Neuronal stem cell (in vitro differentiated cells): ENCODE measurements around the gene CNN2.

ENCODE experiments used
- DNase-seq: peaks from one replicate; pipeline ENCODE4 v3.0.0-alpha.2; 2013; ENCODE audit warnings: low spot score
- H2AFZ ChIP-seq: one replicate; pipeline ENCODE4 v1.6.1; 2013; ENCODE audit warnings: mild to moderate bottlenecking, low read length, inconsistent platforms
- H2AK5ac ChIP-seq: 2 replicates; pipeline ENCODE4 v1.6.1; 2013; ENCODE audit warnings: low read depth, mild to moderate bottlenecking, inconsistent platforms, low read length, moderate library complexity, mixed read lengths
- H2BK120ac ChIP-seq: 2 replicates; pipeline ENCODE4 v1.6.1; 2013; ENCODE audit warnings: low read depth, mild to moderate bottlenecking, inconsistent platforms, low read length, moderate library complexity, mixed read lengths
- H2BK12ac ChIP-seq: one replicate; pipeline ENCODE4 v1.6.1; 2013; ENCODE audit warnings: low read length, inconsistent platforms
- H2BK15ac ChIP-seq: 2 replicates; pipeline ENCODE4 v1.6.1; 2013; ENCODE audit warnings: mild to moderate bottlenecking, low read length, inconsistent platforms, mixed read lengths
- H2BK5ac ChIP-seq: one replicate; pipeline ENCODE4 v1.6.1; 2013; ENCODE audit warnings: inconsistent platforms, mild to moderate bottlenecking, low read length, moderate library complexity
- H3K14ac ChIP-seq: one replicate; pipeline ENCODE4 v1.6.1; 2013; ENCODE audit warnings: low read length, inconsistent platforms
- H3K18ac ChIP-seq: 2 replicates; pipeline ENCODE4 v1.6.1; 2013; ENCODE audit warnings: low read length, inconsistent platforms
- H3K23ac ChIP-seq: 2 replicates; pipeline ENCODE4 v1.6.1; 2013; ENCODE audit warnings: low read depth, mild to moderate bottlenecking, mixed read lengths, low read length, inconsistent platforms; ENCODE audit not compliant: poor library complexity
- H3K27ac ChIP-seq: replicated peaks from 3 replicates; pipeline ENCODE4 v1.5.1; 2013; ENCODE audit warnings: low read length, inconsistent platforms
- H3K27me3 ChIP-seq, 3 experiments: 2 replicates each; pipeline ENCODE4 v1.6.1; 2013; ENCODE audit warnings: low read length in 3 of 3, mild to moderate bottlenecking in 2 of 3, inconsistent platforms in 1 of 3, low read depth in 1 of 3, mixed read lengths in 1 of 3, moderate library complexity in 1 of 3; ENCODE audit not compliant: control insufficient read depth in 3 of 3, insufficient read depth in 3 of 3
- H3K36me3 ChIP-seq, 2 donors: replicated peaks in 1 of 2; 2 replicates each; pipeline ENCODE4 v1.6.1; 2013; ENCODE audit warnings: low read length in 2 of 2; ENCODE audit not compliant: control insufficient read depth in 2 of 2, insufficient read depth in 2 of 2
- H3K4ac ChIP-seq: 2 replicates; pipeline ENCODE4 v1.6.1; 2013; ENCODE audit warnings: inconsistent platforms, mild to moderate bottlenecking, low read length, moderate library complexity
- H3K4me1 ChIP-seq, 2 donors: 1 replicate in 1 of 2; 2 replicates in 1 of 2; pipeline ENCODE4 v1.6.1; 2013; ENCODE audit warnings: low read length in 2 of 2, low read depth in 1 of 2; ENCODE audit not compliant: control insufficient read depth in 2 of 2, insufficient read depth in 1 of 2
- H3K4me2 ChIP-seq: one replicate; pipeline ENCODE4 v1.6.1; 2013; ENCODE audit warnings: mild to moderate bottlenecking, low read length, inconsistent platforms; ENCODE audit not compliant: insufficient read depth, poor library complexity, severe bottlenecking
- H3K4me3 ChIP-seq, 2 donors: 2 replicates each; pipeline ENCODE4 v1.5.1; 2013; ENCODE audit warnings: low read length in 2 of 2, mild to moderate bottlenecking in 2 of 2, inconsistent platforms in 1 of 2, moderate library complexity in 1 of 2
- H3K79me1 ChIP-seq: one replicate; pipeline ENCODE4 v1.6.1; 2013; ENCODE audit warnings: low read depth, mild to moderate bottlenecking, inconsistent platforms, low read length, moderate library complexity
- H3K9ac ChIP-seq: one replicate; pipeline ENCODE4 v1.6.1; 2013; ENCODE audit warnings: mild to moderate bottlenecking, low read depth, low read length, inconsistent platforms; ENCODE audit not compliant: poor library complexity
- H3K9me3 ChIP-seq, 2 donors: replicated peaks in 1 of 2; 2 replicates each; pipeline versions ENCODE3 to v1.6.1; 2013; ENCODE audit warnings: low read length in 2 of 2, mild to moderate bottlenecking in 2 of 2, inconsistent platforms in 1 of 2, low read depth in 1 of 2, mixed read lengths in 1 of 2, moderate library complexity in 1 of 2; ENCODE audit not compliant: control insufficient read depth in 2 of 2, insufficient read depth in 1 of 2
- H4K8ac ChIP-seq: one replicate; pipeline ENCODE4 v1.6.1; 2013; ENCODE audit warnings: low read depth, mild to moderate bottlenecking, inconsistent platforms, low read length, moderate library complexity
- H4K91ac ChIP-seq: one replicate; pipeline ENCODE4 v1.6.1; 2013; ENCODE audit warnings: low read length, low read depth, mild to moderate bottlenecking, inconsistent platforms; ENCODE audit not compliant: poor library complexity
- WGBS, 2 donors: extraction: QIAGEN DNeasy Blood & Tissue Kit; methylation state at CpG; one replicate each; pipeline ENCODE4 v1.1.7; 2013; ENCODE audit warnings: missing lambda C conversion rate in 2 of 2, mixed read lengths in 1 of 2; ENCODE audit not compliant: insufficient read length in 2 of 2, insufficient replicate concordance in 1 of 2; ENCODE audit errors: extremely low coverage in 2 of 2; 5-methylcytosine and 5-hydroxymethylcytosine counted together

The CNN2 gene

DNA sequence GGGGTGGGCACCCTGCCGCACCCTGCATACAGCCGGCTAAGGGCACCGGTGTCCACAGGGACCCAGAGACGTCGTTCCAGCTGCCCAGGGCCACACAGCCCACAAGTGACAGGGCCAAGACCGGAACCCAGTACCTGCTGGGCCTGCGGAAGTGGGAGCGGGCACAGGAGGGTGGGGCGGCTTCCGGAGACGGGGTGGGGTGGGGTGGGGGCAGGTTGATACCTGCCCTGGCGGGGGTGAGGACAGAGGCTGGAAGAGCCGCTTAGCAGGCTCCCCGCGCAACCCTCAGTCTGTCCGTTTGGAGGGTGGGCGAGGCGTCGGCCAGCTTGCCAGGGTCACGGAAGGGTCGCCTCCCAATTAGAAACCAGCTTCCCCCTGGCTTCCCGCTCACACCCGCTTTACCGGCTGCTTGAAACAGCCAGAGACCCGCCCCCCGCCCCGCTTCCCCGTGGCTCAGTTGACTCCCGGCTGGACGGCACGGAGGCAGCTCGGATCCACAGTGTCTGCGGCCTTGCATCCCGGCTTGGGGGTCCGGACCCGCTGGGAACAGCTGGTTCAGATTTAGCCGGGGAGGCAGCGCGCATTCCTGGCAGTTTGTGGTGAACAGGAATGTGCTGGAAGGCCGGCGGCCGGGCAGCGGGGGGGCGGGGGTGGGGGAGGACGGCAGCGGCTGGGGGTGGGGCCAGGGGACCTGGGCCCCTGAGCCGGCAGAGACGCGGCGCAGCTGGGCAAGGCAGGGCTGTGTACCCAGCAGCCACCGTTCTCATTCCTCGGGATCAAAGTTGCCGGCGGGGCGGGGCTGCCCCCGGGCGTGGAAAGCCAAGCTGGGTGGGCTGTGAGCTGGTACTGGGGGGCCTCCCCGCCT is 1.9 kb downstream of the CNN2 start:
- Histone ChIP-seq H4K91ac (peak overlapping the region; percentile 89), H2BK120ac (peak overlapping the region; percentile 56), H4K8ac (no peak overlapping the region), H3K27ac (peak overlapping the region; percentile 93), H3K9ac (peak overlapping the region; percentile 90), H2BK12ac (peak overlapping the region; percentile 73), H3K36me3 (peaks cover 18 to 31% of the 10 kb centered on the region in 2 donors), H3K9me3 (no peaks in the 10 kb centered on the region), H2BK5ac (peak overlapping the region; percentile 4), H2BK15ac (peak overlapping the region; percentile 49), H3K4me2 (peak overlapping the region; percentile 81), H3K18ac (peak overlapping the region; percentile 92), H3K14ac (peak overlapping the region; percentile 25), H3K23ac (peak overlapping the region; percentile 38), H2AK5ac (peak overlapping the region; percentile 96), H3K79me1 (peaks cover 12% of the 10 kb centered on the region), H3K4ac (no peak overlapping the region), H3K4me1 (peaks cover 5 to 11% of the 10 kb centered on the region in 2 donors), H2AFZ (peak overlapping the region; percentile 63), H3K4me3 (peak overlapping the region; percentile 97 to 99), H3K27me3 (peaks cover 0 to 2% (median 0%) of the 10 kb centered on the region in 3 experiments)
- WGBS, 2 donors: no CpG with 5 or more reads among the region's 58 CpGs
- peak; percentile 79 for DNase-seq

DNA sequence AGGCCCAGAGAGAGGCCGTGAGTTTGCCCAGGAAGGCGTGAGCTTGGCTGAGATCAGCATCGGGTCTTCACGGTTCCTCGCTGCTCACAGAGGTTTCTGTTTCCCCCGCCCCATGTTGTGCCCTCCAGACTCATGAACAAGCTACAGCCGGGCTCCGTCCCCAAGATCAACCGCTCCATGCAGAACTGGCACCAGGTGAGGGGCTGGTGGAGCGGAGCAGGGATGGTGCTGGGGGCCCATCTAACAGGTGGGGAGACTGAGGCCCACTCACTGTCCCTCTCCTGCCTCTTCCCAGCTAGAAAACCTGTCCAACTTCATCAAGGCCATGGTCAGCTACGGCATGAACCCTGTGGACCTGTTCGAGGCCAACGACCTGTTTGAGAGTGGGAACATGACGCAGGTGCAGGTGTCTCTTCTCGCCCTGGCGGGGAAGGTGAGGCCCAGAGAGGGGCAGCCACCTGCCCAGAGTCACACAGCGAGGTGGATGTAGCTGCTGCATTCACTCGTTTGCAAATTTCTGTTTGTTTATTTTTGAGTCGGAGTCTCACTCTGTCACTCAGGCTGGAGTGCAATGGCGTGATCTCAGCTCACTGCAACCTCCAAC is 6.0 kb downstream of the CNN2 start:
- Histone ChIP-seq H3K4me1 (peaks cover 5% of the 10 kb centered on the region in 2 donors), H2BK15ac (no peak overlapping the region), H3K14ac (no peak overlapping the region), H2BK12ac (no peak overlapping the region), H4K91ac (no peak overlapping the region), H3K27me3 (peaks cover 0 to 2% (median 0%) of the 10 kb centered on the region in 3 experiments), H3K23ac (no peak overlapping the region), H3K9ac (no peak overlapping the region), H3K36me3 (peaks cover 28 to 51% of the 10 kb centered on the region in 2 donors), H2AK5ac (no peak overlapping the region), H3K4me2 (no peak overlapping the region), H2BK5ac (peak overlapping the region; percentile 13), H3K4me3 (no peak overlapping the region), H4K8ac (no peak overlapping the region), H3K27ac (no peak overlapping the region), H3K9me3 (no peaks in the 10 kb centered on the region), H2AFZ (no peak overlapping the region), H3K79me1 (peaks cover 13% of the 10 kb centered on the region), H2BK120ac (no peak overlapping the region), H3K18ac (no peak overlapping the region), H3K4ac (no peak overlapping the region)
- DNase-seq: no peak
- no CpG with 5 or more reads among the region's 20 CpGs for WGBS, 2 donors

GRCh38 chr19:1035998-1036621 is 9.7 kb downstream of the CNN2 start:
- peak overlapping the region; percentile 73 for H3K23ac ChIP-seq
- H3K4me2 ChIP-seq: peak overlapping the region; percentile 11
- no peak overlapping the region for H4K91ac ChIP-seq
- H2BK15ac ChIP-seq: no peak overlapping the region
- no peak overlapping the region for H2BK5ac ChIP-seq
- no peak overlapping the region for H3K4ac ChIP-seq
- H2BK120ac ChIP-seq: no peak overlapping the region
- peaks cover 33 to 54% of the 10 kb centered on the region in 2 donors for H3K36me3 ChIP-seq
- no peak overlapping the region for H2AFZ ChIP-seq
- peak overlapping the region; percentile 3 for H4K8ac ChIP-seq
- peak overlapping the region; percentile 22 for H2BK12ac ChIP-seq
- peaks cover 6% of the 10 kb centered on the region for H3K79me1 ChIP-seq
- H3K14ac ChIP-seq: no peak overlapping the region
- no peak for DNase-seq
- H3K4me3 ChIP-seq: no peak overlapping the region
- H2AK5ac ChIP-seq: no peak overlapping the region
- H3K27me3 ChIP-seq: peaks cover 0 to 2% (median 0%) of the 10 kb centered on the region in 3 experiments
- no peak overlapping the region for H3K18ac ChIP-seq
- peak overlapping the region; percentile 44 for H3K9ac ChIP-seq
- no peaks in the 10 kb centered on the region for H3K9me3 ChIP-seq
- H3K27ac ChIP-seq: no peak overlapping the region
- no CpG with 5 or more reads among the region's 29 CpGs for WGBS, 2 donors
- H3K4me1 ChIP-seq: peaks cover 5 to 7% of the 10 kb centered on the region in 2 donors
